SHP77 (cell line): ENCODE results near the gene FABP6.

Experiments used
- DNase-seq, 2 experiments: peaks; one replicate each; lab custom pipeline; 2025; lab: John Stamatoyannopoulos, UW

Gene FABP6

DNA sequence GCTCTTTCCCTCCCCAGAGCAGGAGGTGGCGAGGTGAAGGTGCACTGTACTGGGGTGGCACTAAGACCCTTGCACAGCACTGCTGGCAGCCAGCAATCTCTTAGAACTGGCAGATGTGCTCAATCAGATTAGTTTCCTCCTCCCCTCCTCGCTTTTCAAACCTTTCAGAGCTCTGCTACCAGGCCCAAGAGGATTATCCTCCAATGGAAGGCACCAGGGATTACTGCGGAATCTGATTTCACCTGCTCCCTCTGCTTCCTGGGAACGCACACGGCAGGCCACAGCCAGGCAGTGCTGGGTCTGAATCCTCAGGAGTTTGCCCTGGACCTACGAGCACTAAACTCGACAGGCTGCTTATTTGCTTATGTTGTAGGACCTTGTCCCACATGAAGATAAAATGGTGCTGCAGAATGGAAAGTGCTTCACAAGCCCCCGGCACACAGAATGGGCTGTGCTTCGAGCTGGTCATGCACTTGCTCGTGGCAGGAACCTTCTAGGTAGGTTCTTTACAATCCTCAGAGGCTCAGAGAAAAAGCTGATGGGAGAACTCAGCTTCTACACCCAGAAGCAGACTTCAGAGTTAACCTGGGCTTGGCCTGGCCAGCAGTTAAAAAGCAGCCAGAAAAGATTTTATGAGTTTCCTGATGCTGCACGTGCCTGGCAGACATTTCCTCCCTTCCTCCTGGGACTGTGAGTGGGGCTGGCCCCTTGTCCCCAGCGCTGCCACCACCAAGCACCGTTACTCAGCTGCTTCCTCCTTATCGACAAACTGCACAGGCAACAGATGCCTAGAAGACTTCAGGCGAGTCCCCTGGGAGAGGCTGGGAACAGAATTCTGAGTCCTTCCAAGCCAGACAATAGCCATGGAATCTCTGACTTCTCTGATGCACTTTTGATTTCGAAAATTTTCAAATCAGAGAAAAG is 33.1 kb downstream of the FABP6 start:
- peak in 1 of 2 experiments; percentile 25 for DNase-seq

DNA sequence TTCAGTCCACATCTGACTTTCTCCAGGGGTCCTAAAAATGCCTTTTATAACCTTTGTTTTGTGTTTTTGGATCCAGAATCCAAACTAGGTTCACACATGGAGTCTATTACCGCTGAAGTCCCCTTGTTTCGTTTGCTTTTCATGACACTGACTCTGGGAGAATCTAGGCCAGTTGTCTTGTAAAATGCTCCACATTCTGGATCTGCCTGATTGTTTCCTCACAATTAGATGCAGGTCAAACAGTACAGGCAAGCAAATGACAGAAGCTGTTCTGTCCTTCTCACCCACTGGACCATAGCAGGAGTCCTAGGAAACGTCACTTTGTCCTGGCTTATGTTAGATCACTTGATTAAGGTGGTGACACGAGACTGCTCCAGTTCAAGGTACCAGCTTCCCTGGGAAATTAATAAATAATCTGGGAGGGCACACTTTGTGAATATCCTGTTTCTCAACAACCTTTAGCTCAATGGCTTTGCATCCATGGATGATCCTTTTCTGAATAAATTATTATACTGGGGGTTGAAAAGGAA is 34.1 kb downstream of the FABP6 start:
- DNase-seq = no peak

DNA sequence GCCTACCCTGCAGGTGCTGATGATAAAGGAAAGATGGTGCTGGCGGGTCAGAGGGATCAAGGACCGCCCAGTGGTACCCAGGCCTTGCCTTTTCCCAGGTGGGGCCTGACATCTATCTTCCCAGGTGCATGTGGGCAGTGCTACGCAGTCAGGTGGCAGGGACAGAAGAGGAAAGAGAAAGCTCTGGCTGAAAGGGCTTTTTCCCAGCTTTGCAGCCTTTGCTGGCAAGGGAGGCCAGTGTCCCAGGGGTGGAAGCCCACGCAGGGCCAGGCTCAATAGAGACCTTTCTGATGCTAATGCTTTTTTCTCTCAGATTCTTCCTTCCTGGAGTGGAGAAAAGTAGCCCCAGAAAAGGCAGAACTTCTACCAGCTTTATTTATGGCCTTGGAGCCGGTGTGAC is 36.7 kb downstream of the FABP6 start:
- DNase-seq = no peak

DNA sequence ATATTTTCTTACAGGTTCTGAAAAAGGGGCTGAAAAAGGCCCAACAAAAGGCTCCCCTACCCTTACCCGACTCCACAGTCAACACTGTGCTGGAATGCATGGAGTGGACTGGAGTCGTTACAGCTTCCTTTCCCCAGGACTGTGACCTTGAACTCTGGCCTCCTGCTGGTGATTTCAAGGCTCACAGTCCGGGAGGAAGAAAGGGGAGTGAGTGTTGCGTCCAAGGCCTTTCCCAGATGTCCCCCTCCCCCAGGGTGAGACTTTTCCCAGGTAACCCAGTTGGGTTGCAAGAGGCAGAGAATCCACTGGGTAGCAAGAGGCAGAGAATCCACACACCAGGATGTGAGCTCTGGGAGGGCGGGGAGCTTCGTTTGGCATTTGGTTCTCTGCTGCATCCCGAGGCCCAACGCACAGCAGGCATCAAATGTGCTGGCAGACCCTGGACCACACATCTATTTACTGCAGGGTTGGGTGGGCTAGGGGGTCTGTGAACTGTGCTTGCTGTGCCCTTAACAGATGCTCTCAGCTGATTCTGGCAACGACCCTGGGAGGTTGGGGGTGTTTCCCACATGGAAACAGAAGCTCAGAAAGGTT is 37.5 kb downstream of the FABP6 start:
- DNase-seq = no peak

DNA sequence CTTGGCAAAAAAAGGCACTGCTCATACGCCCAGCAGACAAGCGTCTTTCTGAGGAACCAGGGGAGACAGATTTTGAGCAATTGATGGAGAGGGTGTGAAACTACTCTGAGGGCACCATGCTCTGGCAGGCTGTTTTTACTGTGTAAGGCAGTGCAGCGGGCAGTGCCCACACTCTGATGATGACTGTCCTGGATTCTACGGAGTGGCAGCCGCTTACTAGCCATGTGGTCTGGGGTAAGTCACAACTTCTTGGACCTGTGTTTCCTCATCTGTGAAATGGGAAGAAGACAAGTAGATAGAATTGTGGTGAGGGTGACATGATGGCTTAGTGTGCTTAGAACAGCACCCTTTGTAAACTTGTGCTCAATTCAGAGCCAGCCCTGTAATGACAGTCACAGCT is 38.8 kb downstream of the FABP6 start:
- DNase-seq = no peak

DNA sequence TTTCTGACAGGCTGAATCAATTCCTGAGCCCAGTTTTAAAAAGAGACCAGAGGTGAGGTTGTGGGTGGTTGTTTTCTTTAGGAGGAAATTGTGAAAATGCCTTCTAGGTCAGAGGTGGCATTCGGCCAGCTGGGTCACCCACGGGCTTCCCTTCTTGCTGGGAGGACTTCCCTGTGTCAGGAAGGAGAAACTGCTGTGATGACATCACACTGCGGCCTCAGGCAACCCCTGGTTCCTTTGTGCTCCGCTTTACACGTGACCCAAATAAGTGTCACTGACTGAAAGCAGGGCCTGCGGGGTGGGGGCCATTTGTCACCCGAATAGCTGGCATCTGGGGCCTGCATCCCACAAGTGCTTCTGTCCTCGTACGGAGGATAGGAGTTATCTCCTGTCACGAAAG is 39.7 kb downstream of the FABP6 start:
- DNase-seq = peak in 1 of 2 experiments; percentile 24

DNA sequence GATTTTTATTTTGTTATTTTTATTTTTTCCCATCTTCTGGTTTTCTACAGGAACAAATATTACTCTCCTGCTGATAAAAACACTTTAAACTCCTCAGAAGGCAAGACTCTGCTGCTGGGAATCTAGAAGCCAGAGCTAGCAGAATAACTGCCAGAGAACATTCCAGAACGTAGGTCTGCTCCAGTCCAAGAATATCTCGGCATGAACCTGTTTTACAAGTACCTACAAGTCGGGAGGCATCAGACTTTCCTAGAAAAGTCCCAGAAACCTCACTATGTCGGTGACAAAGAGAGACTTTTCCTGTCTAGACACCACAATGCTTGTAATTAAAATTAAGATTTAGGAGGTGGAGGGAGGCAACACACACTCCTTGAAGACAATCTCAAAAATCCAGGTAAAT is 41.4 kb downstream of the FABP6 start:
- DNase-seq = no peak

DNA sequence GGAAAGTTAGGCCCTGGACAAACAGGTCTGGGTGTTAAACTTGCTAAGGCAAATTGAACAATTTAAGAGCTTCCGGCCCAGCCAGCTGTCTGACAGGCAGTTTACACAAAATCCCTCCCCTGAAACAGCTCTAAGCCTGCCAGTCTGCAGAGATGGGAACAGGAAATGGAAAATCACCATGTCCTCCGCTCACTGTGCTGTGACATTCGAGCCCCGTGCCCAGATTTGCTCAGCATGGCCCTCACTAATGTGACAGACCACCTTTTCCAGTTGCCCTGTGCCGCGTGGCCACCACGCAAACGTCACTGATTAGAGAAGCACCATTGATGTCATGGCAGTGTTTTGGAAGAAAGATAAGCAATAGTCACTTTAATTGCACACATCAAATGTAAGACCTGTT is 42.1 kb downstream of the FABP6 start:
- DNase-seq = peak; percentile 68 to 83

DNA sequence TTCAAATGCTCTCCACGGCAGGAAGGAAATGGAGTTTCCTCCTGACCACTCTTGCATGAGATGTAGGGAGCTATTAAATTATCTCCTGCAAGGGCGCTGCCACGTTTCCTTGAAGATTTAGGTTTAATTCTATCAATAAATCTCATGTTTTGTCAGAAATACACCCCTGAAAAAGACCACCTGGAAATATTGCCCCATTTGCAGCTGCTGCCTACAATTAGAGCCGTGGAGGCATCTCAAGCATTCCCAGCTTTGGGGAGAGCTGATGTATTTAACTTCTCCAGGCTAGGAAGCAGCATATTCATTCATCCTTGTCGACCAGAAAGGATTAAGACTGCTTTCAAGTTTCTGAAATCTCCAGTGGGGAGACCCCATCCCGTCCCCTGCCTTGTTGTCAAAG is 42.5 kb downstream of the FABP6 start:
- no peak for DNase-seq

DNA sequence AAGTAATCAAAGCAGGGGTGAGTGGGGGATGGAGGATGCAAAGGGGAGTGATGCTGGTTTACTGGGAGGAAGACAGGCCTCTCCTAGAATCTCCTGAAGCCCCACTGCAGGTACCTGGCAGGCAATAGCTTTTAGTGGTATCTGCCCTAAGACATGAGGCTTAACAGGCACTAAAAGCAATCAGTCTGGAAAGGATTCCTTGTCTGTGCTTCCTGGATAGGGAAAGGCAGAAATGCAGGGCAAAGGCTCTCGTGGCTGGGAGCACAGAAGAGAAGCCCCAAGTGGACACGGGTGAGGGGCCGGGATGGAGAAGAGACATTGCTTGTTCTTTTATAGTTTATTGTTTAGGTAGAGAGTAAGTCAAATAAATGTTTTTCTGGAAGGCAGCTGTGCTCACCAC is 43.0 kb downstream of the FABP6 start:
- no peak for DNase-seq

DNA sequence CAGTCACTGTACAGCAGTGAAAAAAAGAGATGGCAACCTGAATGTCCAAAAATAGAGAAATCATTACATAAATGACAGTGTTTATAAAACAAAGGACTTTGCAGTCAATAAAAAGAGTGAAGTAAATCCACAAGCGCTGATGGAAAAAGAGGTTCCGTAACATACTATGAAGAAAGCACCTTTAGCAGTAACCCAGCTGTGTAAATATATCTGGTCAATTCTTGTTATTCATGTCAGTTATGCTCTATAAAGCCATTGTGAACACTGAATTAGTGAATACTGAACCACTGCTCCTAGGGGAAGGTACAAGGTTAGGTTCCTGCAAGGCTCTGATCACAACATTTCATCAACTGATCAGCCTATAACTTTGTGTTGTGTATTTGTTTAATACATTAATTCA is 43.6 kb downstream of the FABP6 start:
- peak; percentile 15 to 16 for DNase-seq

DNA sequence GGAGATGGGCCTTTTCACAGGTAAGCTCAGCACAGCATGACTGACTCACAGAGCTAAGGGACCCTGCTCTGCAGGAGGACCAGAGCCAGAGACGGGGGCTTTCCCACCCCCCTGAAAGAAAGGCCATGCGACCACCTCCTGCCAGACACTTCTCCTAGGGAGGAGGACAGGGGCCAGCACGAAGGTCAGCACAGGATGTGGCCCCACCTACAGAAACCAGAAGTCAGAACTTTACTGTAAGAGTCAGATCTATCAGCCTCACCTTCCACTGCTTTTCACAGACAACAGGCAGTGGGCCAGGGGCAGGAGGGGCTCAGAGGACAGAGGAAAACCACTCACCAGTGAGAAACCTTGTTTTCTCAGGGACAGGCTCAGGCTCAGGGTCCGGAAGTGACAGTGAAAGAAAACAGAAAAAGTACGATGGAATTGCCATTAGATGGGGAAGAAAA is 45.2 kb downstream of the FABP6 start:
- no peak for DNase-seq

DNA sequence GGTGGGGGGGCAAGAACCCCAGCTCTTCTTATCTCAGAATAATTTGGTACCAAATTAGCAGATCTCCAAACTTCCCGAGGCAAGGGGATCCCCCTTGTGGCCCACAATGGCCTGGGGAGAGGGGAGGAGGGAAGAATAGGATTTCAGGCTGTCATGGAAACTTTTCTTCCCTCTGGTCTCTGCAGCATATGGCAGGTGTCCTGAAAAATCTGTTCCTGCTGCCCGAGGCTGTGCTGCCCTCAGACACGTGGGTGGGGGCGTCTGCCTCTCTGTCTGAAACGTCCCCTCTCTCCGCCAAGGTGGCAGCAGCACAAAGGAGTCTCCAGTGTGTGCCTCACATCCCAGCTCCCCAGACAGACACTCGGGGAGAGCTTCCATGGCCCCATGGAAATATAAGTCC is 49.0 kb downstream of the FABP6 start:
- no peak for DNase-seq

DNA sequence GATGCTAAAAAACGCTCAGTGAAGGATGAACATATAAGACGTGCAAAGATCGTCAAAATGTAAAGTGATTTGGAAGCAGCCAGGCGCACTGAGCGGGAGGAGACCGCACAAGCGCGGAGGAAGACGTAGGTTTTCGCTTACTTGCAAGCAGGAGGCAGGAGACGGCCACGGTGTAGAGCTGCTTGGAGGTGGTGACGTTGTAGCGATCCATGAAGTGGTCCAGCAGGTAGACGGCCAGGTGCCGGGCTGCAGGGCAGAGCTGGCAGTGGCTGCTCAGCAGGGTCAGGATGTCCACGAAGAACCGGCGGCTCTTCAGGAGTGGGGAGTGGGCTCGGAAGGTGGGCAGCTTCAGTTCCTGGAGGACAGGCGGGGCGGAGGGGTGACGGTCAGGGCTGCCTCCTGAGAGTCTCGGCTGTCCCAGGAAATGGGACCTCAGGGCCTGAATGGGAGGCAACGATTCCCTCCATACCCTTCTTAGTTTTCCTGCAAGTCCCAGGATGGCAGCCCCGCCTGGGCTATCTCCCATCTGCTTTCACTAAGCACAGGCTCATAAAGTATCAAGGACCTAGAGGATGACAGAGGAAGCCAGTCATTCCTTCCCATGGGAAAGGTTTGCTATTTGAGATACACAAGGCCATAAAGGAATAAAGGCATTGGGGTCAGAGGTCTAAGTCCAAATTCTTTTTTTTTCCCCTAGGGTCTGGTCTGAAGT is 51.2 kb downstream of the FABP6 start:
- DNase-seq = no peak

DNA sequence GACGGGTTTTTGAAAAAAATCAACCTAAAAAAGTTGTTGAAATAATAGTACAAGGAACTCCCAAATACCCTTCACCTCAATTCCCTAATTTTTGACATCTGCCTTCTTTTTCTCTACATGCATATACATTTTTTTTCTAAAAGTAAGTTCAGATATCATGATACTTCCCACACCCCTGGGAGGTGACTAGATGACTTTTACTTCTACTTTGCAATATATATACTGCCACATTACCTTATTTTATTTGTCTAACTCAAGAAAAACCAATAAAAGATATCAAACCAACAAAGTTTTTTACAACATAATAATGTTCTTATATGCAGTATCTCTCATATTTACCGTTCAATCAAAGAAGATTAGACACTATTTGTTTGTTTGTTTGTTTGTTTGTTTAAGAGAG is 52.0 kb downstream of the FABP6 start:
- no peak for DNase-seq

DNA sequence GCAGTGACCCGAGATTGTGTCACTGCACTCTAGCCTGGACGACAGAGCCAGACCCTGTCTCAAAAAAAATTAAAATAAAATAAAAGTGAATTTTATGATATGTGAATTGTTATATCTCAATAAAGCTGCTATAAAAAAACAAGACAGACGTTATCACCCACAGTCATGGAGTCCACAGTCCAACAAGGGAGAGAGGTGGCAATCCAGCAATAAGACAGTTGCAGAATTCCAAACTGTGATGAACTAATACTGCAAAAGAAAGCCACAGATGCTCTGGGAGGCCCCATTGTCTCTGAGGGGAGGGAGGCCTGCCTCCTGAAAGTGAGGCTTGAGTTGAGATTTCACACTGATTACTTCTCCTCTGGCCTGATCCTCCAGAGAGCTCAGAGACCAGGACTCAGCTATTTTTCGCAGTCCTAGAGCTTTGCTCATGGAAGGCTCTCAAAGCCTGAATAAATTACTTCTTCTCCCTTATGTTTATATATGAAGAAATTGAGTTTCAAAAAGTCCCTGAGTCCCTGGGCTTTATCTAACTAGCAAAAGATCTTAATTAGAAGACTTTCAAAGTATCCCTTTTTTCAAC is 55.1 kb downstream of the FABP6 start:
- DNase-seq = no peak

DNA sequence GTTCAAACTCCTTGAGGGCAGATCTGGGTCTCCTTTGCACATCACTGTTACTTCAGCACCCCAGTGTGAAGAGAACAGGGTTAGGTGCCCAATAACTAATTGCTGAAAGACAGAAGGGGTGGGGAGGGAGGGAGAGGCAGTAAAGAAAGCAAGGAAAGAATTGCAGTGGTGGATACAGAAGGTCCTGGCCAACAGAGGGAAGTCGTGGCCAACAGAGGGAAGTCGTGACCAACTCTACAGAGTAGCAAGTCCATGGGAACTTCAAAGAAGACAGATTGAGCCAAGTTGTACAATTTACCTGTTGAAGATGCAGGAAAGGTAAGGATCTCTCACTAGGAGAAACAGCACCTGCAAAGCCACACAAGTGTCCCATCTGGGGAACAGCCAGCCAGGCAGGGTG is 56.0 kb downstream of the FABP6 start:
- no peak for DNase-seq

DNA sequence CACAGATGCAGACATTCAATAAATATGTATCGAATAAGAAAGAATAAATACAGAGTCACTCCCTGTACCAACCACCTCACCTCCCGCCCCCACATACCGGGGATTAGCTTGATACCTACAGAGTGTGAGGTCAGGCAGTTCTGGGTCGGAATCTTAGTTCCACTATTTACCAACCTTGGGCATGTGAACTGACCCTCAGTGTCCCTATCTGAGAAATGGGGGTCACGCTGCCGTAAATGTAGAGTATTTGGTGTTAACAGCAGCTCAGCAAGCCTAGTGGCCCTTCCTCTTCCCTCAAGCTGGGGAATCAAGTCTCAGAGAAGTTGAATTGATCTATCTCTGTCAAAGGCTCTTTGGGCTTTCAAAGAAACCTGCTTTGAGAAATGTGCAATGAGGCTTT is 57.6 kb downstream of the FABP6 start:
- no peak for DNase-seq

DNA sequence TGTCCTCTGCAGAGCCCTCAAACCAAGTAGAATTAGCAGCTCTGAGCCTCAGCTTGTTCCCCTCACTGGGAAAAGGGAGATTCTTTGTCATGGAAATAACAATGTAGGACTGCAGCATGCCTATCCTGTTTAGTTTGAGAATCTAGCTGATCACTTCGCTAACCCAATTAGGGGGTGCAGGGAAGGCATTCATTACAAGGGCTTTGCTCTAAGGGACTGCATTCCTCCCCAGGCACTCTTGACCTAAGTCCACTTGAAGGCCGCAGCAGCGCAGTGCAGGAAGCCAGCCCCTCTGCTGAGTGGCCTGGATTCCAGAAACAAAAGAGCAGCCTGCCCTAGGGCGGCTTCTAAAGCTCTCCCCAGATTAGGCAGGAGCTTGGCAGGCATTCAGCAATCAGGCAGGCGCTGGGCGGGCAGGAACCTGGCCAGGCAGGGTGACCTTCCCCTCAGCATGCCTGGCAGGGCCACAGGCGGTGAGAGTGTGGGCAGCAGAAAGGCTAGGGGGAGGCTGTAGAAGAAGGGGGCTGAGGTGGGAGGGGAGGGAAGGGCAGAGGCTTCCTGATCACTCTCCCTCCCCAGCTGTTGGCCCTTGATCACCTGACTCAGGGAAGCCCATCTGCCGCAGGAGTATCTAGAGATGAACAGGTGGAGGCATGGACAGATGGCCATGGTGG is 58.2 kb downstream of the FABP6 start:
- peak; percentile 85 to 92 for DNase-seq
